ENCODE measurements around the gene CTBP2.

Gene CTBP2

DNA sequence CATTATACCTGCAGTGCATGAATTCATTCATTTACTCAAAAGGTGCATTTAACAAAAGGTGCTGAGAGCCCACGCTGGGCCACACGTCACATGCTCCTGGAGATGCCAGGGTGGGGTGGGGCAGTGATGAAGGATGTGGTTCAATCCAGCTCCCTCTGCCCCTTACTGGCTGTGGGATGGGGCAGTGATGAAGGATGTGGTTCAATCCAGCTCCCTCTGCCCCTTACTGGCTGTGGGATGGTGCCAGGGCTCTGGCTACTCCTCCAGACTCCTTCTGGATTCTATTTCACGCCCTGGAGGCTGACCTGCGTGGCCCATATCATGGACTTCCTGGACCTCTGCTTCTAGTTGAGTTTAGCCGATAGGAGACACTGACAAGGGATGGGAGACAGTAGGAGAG, 44.0 kb upstream of the CTBP2 start:
- no peak overlapping the region for H3K27ac ChIP-seq
- TF ChIP-seq CTCF (IDR thresholded peaks at IDR 0.05; ENCODE audit: low read depth, low read length), result no peak
- DNase-seq, result no peak
- H3K27me3 ChIP-seq (ENCODE audit: insufficient read depth, low read depth, severe bottlenecking), result peaks cover 36% of the 10 kb centered on the region
- no peaks in the 10 kb centered on the region for H3K9me3 ChIP-seq (ENCODE audit: severe bottlenecking)
- H3K4me3 ChIP-seq (ENCODE audit: low read depth, low read length), result no peak overlapping the region
- no peaks in the 10 kb centered on the region for H3K36me3 ChIP-seq

GRCh38 chr10:125203186-125203800, 42.9 kb upstream of the CTBP2 start:
- H3K27me3 ChIP-seq (ENCODE audit: insufficient read depth, low read depth, severe bottlenecking), result peaks cover 35% of the 10 kb centered on the region
- no peak overlapping the region for H3K27ac ChIP-seq
- no peaks in the 10 kb centered on the region for H3K9me3 ChIP-seq (ENCODE audit: severe bottlenecking)
- no peak for TF ChIP-seq CTCF (IDR thresholded peaks at IDR 0.05; ENCODE audit: low read depth, low read length)
- no peak for DNase-seq
- no peak overlapping the region for H3K4me3 ChIP-seq (ENCODE audit: low read depth, low read length)
- no peaks in the 10 kb centered on the region for H3K36me3 ChIP-seq

DNA sequence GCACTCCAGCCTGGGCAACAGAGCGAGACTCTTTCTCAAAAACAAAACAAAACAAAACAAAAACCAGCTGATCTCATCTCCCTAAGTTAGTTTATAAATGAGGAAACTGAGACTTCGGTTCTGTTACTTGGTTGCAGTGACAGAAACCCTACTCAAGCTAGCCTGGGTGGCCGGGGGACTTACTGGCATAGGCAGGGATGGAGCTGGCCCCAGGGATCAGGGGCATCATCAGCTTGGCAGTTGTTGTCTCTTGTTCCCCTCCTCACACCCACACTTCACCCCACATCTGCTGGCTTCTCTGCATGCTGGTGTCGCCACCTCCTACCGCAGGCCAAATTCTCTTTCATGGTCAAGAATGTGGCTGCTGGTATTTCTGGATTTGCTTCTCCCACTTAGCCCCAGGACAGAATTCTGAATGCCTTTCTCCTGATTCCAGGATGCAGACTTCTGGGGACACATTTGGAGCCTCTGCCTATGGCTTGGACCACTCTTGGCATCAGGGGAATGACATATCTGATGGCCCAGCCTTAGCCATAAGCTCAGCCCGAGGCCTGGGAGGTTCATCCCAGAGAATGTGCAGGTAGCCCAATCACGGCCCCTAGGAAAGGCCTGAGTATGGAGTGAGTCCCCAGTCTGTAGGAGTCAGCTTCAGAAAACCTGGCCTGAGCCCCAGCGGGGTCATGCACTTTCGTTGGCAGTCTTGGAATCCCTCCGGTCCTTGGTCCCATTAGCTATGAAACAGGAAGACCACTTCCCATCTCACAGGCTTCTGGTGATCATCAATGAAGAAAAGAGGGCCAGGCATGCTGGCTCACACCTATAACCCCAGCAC, 41.6 kb upstream of the CTBP2 start:
- DNase-seq, result no peak
- Histone ChIP-seq H3K9me3 (ENCODE audit: severe bottlenecking) (no peaks in the 10 kb centered on the region), H3K27ac (no peak overlapping the region), H3K27me3 (ENCODE audit: insufficient read depth, low read depth, severe bottlenecking) (peaks cover 35% of the 10 kb centered on the region), H3K4me3 (ENCODE audit: low read depth, low read length) (no peak overlapping the region), H3K36me3 (no peaks in the 10 kb centered on the region)
- no peak for TF ChIP-seq CTCF (IDR thresholded peaks at IDR 0.05; ENCODE audit: low read depth, low read length)

DNA sequence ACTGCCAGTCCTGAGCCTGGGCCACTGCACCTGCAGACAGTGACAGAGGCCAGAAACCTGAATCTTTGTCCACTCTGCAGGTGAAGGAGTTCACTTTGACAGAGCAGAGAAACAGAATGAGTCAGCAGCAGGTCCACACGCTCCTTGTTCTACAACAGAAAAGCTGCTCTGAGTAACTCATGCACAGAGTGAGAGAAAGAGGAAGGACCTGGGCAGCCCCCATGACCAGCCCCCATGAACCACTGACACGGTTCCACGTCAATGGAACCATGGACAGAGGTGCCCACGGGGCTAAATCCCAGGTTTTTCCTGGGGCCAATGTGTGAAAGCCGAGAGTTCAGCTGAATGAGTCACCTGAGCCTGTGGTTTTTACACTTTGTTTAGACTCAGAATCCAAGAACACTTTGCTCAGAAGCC, 40.8 kb upstream of the CTBP2 start:
- no peak for DNase-seq
- no peak for TF ChIP-seq CTCF (IDR thresholded peaks at IDR 0.05; ENCODE audit: low read depth, low read length)
- H3K27ac ChIP-seq, result no peak overlapping the region
- H3K36me3 ChIP-seq, result no peaks in the 10 kb centered on the region
- H3K27me3 ChIP-seq (ENCODE audit: insufficient read depth, low read depth, severe bottlenecking), result peaks cover 35% of the 10 kb centered on the region
- no peaks in the 10 kb centered on the region for H3K9me3 ChIP-seq (ENCODE audit: severe bottlenecking)
- H3K4me3 ChIP-seq (ENCODE audit: low read depth, low read length), result no peak overlapping the region

DNA sequence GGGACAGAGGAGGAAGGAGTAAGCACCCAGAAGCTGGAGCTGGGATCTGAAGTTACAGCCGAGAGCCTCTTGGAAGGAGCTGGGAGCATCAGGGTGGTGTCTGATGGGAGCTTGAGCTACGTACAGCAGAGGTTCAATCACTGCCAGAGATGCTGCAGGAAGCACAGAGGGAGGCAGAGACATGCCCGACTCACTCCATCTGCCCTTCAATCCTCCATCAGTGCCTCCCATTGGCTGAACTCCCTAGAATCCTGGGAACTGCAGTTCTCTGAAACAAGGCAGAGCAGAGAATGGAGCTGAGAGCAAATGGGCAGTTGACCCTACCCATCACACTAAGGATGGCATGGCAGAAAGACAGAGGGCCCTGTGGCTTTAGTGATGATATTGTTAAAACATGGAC, 40.0 kb upstream of the CTBP2 start:
- Histone ChIP-seq H3K9me3 (ENCODE audit: severe bottlenecking) (no peaks in the 10 kb centered on the region), H3K36me3 (no peaks in the 10 kb centered on the region), H3K27me3 (ENCODE audit: insufficient read depth, low read depth, severe bottlenecking) (peaks cover 35% of the 10 kb centered on the region), H3K27ac (no peak overlapping the region), H3K4me3 (ENCODE audit: low read depth, low read length) (no peak overlapping the region)
- DNase-seq, result no peak
- no peak for TF ChIP-seq CTCF (IDR thresholded peaks at IDR 0.05; ENCODE audit: low read depth, low read length)

All from WERI-Rb-1 (cell line).